HG02840 (cell line): Measurements from ENCODE around the gene ZNF354C.
"Not testable (repeated sequence)": the region's sequence is repeated elsewhere in the genome, so short reads cannot be mapped to it uniquely, and the experiment has no call there.

Experiments
- ATAC-seq: cut with Tn5 transposase; IDR thresholded peaks from one replicate; pipeline ENCODE4 v1.9.1; 2021; ENCODE audit warnings: mild to moderate bottlenecking, moderate library complexity, moderate number of reproducible peaks; ENCODE audit not compliant: unreplicated experiment, low FRiP score

ZNF354C gene

DNA sequence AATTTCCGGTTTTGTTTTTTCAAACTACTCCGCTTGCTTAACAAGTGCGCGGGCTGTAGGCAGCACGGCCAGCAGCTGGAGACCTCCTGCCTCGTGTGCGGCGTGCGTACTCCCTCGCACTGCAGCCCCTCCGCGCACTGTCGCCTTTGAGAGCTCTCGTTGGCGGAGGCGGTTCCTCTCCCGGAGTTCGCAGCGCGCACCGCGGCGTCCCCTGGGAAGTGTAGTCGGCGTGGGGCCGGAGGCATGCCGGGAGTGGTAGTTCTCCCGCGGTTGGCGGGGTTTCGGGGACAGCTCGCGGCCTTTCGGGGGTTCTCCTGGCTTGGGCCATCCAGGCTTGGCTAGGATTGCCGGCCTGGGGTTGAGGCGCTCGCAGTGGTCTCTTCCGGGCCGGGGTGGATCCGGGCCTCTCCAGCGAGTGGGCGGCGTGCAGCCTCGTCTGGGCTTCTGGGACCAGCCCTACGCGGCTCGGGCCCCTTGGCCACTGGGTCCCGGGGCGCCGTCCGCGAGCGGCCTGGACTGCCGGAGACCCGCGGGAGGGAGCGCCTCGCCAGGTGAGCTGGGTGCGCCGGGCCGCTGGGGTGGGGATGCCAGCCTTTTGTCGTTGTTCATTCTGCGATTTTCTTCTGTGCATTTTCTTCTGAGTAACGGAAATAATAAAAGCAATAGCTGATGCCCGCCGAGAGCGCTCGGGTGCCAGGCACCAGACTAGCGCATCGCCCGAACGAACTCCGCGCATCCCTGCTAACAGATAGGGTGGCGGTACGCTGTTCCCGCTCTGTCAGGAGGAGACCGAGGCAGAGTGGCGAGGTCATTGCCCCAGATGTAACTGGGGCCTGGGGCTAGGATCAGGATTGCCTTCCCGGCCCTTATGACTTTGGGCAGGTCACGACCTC is at the start of gene ZNF354C:
ZNF354C (plus strand) TSS at position 258 of the 893 bp plus-strand sequence. CDS start 1,696 bp downstream, outside the sequence.
- no peak for ATAC-seq

DNA sequence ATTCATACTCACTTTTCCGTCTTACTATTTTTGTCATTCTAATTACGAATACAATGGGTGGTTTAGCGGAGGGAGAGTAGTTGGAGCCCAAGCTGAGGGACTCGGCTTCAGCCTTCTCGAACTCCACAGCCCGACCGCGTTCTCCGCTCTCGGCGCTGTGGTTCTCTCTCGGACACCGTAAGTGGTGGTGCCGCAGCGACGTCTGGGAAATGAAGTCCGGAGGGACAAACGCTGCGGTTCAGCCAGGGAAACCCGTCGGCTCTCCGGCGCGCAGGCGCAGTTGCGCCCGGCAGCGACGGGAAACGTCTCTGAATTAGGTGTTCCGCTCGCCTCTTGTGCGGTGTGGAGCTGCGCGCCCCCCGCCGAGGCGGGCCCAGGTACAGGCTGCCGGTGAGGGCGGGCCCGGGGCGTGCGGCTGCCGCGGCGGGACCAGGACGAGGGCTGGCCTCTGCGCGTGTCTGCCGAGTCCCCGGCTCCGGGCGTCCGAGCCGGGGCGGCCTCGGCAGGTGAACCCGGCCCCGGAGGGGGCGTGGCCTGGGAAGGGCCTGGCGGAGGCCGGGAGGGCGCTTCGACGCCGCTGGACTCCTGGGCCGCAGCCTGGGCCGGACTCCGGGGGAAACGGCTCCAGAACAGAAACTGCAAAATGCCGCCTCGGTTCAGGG is 36.5 kb upstream of the ZNF354C start, which contains the start of gene ZNF879:
ZNF879 (plus strand) TSS at position 277 of the 662 bp plus-strand sequence. CDS start 1,201 bp downstream, outside the sequence.
- no peak for ATAC-seq

DNA sequence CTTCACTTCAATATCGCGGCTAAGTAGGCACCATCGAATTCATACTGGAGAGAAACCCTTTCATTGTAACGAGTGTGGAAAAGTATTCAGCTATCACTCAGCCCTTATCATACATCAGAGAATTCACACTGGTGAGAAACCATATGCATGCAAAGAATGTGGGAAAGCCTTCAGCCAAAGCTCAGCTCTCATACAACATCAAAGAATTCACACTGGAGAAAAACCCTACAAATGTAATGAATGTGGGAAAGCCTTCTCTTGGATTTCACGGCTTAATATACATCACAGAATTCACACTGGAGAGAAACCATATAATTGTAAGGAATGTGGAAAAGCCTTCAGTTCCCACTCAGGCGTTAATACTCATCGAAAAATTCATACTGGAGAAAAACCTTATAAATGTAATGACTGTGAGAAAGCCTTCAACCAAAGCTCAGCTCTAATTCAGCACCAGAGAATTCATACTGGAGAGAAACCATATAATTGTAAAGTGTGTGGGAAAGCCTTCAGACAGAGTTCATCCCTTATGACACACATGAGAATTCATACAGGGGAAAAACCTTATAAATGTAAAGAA is 27.1 kb upstream of the ZNF354C start:
- no peak for ATAC-seq

DNA sequence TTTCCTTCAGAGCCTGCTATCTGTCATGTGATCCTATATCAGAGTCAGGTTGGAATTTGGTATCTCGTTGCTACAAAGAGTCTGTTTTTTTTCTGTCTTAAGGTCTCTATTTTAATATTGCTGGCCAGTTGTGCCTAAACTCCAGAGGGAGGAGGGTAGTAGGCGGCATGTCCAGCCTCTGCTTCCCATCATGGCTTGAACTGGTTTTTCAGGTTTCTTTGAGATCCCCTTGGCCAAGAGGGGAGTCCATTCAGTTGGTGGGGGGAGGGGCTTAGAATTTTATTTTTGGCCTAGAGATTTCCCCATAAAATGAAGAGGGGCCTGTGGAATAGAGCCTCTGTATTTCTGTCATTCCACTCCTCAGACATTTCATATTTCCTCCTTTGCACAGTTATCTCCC is 15.4 kb upstream of the ZNF354C start:
- no peak for ATAC-seq

DNA sequence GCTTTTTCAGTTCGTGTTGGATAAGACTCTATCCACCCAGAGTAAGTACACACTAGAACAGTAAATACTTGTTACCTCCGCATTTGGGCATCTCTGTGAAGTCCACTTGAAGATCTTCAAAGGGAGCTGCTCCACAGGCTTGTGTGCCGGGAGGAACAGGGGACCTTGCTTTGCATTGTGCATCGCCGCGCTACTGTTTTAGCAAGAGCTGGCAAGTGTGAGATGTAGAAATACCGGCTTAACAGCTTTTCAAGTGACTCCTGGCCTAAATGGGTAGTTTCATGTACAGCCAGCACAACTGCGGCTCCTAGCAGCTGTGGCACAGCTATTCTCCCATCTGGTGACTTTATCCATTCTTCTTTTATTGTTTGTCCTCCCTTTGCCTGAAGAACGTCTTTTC is 8.4 kb upstream of the ZNF354C start:
- ATAC-seq: no peak

DNA sequence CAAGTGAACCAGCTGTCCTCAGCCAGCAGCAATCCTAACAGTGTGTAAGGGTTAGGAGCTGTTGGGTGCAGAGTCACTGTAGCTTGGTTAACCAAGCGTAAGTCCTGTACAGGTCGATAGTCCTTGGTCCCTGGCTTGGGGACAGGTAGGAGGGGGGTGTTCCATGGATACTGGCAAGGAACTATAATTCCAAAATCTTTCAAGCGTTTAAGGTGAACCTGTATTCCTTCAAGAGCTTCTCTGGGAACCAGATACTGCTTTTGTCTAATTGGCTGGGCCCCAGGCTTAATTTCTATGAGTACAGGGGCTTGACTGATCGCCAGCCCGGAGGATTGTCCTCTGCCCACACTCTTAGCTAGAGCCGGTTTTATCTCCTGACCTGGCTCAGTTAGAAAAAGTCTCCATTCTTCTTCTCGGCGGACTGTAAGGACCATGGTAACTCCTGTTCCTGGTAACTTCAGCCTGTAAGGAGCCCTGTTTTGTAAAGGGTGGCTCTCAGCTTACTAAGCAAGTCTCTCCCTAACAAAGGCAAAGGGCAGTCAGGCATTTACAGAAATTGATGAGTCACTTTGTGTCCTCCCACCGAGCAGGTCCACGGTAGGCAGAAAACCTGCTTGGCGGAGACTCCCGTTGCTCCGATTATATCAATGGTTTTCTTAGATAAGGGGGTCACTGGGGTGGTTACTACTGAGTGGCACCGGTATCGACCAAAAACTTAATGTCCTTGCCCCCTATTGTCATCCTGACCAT is 6.0 kb upstream of the ZNF354C start:
- no peak for ATAC-seq

DNA sequence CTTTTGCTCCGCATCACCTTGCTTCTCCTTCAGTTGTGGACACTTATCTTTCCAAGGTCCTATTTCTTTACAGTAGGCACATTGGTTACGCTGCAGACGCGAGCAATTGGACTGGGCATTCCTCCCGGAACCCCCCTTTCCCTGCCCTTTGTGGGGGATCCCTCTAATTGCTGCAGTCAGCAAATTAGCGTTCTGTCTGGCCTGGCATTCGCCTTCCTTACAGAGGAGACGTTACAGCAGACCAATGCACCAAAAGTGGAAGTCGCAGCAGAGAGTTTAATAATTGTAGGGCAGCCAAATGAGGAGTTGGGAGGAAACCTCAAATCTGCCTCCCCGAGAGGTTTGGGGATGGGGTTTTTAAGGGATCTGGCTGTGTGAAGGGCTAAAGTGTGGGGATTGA is 5.3 kb upstream of the ZNF354C start:
- no peak for ATAC-seq

DNA sequence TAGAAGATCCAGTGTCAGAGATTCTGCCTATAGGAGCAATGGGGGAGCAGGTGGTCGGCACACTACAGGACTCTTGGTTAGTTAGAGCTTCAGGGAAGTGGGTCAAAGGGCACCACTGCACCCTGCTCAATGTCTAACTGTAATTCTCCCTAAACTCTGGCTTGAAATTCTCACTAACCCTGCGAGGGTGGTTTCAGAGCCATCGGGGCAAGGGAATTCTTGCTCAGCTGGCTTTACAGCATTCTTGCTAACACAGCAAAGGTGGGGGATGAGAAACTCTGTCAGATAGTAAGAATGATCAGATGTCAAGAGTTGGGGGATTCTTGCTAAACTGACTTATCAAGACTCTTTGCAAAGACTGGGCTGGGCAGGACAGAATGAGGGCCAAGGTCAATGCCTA is 4.7 kb upstream of the ZNF354C start:
- no peak for ATAC-seq

DNA sequence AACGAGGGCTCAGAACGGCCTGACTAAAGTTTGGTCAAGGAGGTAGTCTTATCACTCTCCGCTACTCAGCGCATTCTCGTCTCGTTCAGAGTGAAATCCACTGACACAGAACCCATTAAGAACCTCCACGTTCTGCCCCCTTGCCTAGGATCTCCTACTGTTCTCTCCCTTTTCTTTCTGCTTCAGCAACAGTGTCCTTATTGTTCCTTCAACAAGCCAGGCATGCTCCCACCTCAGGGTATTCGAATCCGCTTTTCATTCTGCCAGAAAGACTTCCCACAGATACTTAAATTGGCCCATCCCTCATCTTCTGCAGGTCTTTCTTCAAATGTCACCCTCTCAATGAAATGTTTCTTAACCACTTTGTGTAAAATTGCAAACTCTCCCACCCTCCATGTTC is 4.3 kb upstream of the ZNF354C start:
- no peak for ATAC-seq

DNA sequence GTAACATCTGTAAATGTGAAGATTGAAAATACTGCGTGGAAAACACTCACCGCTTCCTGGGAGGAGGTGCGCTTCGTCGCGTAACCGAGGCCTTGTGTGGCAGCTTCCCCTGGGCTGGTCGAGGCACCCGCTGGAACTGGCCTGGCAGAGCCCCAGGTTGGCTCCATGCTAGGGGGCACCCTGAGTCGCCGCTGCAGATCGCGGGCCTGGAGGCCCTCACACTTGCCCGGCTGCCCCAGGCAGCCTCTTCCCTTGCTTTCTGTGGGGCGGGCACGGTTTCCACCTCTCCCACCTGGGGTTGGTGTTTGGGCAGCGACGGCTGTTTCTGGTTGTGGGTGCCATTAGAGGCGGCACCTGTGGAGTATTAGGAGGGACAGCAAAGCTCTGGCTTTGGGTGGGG is 852 bp downstream of the ZNF354C start:
- no peak for ATAC-seq

DNA sequence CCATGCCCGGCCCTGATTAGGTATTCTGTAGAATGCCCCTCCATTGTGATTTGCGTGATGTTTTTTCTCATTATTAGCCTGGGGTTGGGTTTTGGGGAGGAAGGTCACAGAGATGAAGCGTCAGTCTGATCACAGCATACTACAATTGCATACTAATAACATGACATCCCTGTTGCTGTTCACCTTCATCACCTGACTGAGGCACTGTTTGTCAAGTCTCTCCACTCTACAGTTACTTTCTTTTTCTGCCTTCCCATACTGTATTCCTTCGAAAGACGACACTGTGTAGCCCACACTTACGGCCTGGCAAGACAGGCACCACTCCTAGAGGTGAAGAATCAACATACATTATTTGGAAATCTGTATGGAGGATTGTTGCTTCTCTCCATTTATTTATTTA is 5.5 kb downstream of the ZNF354C start:
- no peak for ATAC-seq

DNA sequence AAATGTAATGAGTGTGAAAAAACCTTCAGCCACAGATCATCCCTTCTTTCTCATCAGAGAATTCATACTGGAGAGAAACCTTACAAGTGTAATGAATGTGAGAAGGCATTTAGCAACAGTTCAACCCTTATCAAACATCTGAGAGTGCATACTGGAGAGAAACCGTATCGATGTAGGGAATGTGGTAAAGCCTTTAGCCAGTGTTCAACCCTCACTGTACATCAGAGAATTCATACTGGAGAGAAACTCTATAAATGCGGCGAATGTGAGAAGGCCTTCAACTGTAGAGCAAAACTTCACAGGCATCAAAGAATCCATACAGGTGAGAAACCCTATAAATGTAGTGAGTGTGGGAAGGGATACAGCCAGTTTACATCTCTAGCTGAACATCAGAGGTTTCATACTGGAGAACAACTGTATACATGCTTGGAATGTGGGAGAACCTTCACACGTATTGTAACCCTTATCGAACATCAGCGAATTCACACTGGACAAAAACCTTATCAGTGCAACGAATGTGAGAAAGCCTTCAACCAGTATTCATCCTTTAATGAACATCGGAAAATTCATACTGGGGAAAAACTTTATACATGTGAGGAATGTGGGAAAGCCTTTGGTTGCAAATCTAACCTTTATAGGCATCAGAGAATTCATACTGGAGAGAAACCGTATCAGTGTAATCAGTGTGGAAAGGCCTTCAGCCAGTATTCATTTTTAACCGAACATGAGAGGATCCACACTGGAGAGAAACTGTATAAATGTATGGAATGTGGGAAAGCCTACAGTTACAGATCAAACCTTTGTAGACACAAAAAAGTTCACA is 19.2 kb downstream of the ZNF354C start:
- ATAC-seq: no peak

DNA sequence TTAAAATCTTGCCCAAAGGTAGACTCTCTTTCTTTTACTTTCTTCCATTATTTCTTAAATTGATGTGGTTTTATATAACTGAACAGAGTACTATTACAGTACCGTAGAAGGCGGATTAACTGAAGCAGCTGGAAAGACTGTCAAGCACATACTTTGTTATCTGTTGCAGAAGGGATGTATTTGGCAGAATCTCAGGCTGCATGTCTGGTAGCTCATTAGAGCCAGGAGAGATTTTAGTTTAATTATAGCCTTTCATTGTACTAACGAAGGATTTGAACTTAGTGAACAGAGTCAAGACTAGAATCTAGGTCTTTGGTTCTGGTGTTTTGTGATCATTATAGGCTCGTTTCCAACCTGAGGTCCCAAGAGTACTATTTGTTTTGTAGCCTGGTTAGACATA is 20.6 kb downstream of the ZNF354C start:
- ATAC-seq: no peak

DNA sequence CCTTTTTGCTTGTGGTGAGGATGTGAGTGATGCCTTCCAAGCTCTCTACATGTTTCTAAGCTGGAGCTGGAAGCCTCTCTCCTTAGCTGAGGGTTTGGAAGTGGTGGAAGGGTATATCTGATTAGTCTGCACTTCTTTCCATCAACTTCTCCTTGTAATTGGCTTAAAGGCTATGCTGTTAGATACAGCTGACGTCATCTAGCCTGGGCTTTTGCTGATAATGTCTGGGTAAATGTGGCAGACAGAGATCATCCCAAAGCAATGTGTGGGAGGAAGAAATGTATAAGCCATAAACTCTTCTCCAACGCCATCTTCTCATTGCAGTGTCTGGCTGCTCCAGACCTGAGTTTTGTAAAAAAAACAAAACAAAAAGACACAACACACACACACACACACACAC is 29.3 kb downstream of the ZNF354C start:
- ATAC-seq: no peak

DNA sequence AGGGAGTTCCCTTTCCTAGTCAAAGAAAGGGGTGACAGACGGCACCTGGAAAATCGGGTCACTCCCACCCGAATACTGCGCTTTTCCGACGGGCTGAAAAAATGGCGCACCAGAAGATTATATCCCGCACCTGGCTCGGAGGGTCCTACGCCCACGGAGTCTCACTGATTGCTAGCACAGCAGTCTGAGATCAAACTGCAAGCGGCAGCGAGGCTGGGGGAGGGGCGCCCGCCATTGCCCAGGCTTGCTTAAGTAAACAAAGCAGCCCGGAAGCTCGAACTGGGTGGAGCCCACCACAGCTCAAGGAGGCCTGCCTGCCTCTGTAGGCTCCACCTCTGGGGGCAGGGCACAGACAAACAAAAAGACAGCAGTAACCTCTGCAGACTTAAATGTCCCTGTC is 41.1 kb downstream of the ZNF354C start:
- ATAC-seq: not testable (repeated sequence)

DNA sequence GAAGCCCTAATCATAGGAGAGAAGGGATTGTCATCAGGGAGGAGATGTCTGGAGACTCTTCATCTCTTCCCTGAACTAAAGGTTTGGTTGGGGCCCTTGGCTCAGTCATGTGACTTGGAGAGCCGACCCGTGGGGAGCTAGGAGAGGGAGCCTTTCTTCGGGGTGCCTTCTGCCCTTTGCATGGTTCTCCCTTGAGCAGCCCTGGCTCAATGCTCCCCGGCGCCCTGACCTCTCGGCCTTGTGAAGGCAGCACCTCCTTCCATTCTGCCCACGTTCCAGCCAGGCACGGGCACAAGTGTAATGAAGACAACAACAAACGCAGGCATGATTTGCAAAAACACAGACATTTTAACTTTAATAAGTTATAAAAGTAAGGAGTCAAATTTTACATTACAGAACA is 50.4 kb downstream of the ZNF354C start:
- no peak for ATAC-seq

DNA sequence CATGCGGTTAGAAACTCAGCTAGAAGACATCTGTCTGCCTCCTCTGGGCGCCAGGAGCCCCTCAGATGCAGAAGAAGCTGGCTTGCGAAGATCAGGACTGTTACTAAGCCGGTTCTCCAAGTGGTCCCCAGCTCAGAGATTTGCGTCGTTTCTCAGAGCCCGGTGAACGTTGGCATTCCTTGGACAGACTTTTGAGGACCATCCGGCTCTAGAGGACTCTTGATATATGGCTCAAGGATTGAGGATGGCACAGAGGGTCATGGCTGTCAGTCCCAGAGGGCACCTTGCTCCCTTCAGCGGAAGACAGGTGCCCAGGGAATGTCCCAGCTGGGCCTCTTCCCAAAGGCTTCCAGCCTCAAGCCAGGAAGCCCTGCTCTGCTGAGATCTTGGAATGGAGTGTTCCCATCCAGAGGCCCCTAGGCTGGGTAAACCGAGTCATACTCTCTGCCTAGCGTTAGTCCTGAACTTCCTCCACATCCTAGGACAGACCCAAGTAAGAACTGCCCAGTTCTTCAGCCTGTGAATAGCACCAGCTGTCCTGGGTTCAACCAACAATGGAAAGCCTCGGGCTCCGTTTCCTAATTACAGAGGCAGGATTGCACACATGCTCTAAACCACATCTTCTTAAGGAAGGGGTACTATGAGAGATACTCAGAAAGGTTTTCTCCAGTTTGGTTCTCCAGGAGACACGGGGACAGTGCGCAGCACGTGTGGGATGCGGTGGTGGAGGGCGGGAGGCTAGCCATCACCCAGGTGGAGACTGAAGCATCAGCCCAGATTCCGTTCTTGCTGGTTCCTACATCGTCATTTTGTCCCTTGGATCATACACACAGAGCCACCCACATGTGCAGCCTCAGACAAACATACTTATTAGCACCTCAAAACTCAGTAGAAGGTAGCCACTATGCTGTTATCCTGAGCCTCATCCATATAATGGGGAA is 51.4 kb downstream of the ZNF354C start:
- no peak for ATAC-seq

DNA sequence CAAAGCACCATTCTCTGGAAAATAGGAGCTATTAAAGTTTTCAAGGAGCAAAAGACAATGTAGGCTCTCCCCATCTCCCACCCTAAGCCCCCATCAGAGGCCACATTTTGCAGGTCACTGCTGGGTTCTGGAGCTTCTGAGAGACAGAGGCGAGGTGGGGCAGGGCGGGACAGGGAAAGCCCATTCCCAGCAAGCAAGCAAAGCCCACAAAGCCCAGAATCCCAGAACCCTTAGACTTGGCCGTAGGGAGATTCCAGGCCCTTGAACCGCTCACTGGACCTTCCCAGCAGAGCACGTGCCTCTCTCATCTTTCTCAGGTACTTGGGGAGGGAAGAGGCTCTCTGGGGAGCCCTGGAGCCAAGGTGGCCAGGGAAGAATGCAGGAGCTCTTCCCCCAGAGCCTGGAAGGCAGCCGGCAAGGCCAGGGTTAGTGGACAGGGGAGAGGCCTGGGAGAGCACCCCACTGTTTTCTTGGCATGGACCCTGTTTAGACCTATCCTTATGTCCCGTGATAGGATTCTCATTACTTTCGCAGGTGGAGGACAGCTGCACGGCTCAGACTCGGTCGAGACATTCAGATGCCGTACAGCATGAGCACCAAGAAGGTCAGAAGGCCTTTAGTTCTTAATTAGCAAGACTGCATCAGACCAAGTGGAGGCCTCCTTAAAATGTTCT is 52.4 kb downstream of the ZNF354C start:
- ATAC-seq: no peak
